Measurements from ENCODE around the gene LEPROT.

DNA sequence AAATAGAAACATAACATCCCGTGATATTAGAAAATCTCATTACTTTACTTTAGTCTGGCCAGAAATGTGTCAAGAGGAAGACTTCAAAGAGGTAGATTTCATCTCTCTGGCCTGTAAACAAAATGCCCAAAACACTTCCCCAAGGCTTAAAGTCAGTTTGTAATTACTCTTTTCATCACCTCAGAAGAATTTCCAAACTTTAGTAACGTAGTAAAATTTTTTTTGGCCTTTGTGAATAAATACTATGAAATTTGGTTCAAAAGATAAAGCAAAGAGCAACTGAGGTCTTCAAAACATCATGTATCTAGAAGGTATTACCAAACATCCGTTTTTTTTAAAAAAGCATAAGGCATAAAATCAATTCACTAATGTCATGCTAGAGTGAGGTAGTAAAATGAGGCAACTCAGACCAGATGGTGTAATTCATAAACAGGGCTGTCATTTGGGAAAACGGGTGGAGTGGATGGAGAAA lies 51.4 kb downstream of the LEPROT start:
- TF ChIP-seq POLR2A (IDR thresholded peaks at IDR 0.05): no peak
- TF ChIP-seq, protein P1, sequence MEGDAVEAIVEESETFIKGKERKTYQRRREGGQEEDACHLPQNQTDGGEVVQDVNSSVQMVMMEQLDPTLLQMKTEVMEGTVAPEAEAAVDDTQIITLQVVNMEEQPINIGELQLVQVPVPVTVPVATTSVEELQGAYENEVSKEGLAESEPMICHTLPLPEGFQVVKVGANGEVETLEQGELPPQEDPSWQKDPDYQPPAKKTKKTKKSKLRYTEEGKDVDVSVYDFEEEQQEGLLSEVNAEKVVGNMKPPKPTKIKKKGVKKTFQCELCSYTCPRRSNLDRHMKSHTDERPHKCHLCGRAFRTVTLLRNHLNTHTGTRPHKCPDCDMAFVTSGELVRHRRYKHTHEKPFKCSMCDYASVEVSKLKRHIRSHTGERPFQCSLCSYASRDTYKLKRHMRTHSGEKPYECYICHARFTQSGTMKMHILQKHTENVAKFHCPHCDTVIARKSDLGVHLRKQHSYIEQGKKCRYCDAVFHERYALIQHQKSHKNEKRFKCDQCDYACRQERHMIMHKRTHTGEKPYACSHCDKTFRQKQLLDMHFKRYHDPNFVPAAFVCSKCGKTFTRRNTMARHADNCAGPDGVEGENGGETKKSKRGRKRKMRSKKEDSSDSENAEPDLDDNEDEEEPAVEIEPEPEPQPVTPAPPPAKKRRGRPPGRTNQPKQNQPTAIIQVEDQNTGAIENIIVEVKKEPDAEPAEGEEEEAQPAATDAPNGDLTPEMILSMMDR (IDR thresholded peaks at IDR 0.05): no peak
